CD4-positive, alpha-beta T cell treated with Interleukin-6 for 4 hours (primary cell): ENCODE measurements around the gene TSC22D3.
"Not testable (repeated sequence)": the region's sequence is repeated elsewhere in the genome, so short reads cannot be mapped to it uniquely, and the experiment has no call there.

Experiments used
- DNase-seq: peaks from one replicate; pipeline ENCODE4 v3.0.0-alpha.2; 2020; ENCODE audit warnings: mixed read lengths

The TSC22D3 gene

DNA sequence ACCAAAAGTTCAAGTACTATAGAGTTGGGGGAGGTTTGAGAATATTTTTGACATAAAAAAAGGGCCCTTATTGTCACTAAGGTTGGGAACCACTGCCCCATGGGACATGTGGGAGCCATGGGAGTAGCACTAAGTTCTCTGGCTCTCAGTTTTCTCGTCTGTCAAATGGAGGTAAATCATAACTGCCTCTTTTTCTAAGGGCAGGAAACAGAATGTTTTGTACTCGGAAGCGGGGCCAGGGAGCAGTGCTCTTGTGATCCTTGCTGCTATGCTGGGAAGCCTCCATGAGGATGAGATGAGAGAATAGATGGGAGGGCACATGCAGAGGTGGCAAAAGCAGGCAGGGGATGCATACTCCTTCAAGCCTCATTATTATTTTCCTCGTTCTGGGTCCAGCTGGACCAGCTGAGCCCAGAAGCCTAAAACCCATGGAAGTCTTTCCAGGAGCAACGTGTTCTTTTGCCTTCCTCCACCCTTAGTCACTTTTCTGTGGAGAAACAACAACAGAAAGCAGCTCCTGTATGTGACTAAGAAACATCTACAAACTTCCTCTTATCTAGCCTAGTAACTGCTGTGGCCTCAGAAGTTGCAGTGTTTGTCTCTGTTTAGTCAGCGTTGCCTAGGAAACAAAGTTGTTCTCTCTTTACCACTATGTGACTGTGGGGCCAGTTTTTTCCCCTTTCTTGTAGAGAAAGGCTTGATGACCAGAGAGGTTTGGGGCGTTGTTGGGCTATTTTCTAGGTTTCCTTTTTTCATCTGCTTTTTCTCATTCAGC, 64.8 kb downstream of the TSC22D3 start:
- DNase-seq: peak; percentile 67

DNA sequence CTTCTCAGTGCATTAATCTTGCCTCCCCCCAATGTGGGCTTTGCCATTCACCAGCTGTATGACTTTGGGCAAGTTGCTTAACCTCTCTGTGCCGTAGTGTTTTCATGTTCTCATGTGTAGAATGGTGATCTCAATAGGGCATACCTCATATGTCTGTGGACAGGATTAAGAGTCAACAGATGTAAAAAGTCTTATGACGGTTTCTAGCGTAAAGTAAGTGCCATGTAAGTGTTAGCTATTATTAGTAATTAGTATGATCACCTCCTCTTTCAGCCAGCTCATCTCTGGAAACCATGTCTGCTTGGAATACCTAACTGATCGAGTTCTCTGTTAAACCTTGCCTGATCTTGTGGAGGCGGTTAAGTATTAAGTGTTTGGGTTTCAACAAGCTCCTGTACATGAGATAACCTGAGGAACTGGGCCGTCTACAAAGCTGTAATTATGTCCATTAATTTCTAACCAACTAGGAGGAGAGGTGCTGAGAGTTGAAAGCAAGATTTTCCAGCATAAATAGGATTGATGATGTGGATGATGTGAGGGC, 66.3 kb downstream of the TSC22D3 start:
- DNase-seq: no peak

DNA sequence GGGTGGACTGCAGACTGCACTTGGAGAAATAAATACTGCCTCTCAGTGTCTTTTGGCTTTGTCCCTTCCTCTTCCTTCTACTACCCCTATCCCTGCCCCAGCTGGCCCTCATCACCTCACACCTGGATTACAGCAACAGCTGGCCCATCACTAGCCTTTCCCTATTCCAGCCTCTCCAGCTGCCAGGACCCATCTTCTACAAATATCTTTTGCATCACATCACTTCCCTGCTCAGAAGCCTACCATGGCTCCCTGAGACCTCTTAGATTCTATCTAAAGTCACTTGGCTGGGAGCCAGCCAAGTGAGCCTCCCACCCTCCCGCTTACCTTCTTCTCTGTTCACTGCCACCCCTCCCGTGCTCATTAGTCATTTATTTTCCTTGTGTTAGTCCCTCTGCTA, 66.8 kb downstream of the TSC22D3 start:
- no peak for DNase-seq

DNA sequence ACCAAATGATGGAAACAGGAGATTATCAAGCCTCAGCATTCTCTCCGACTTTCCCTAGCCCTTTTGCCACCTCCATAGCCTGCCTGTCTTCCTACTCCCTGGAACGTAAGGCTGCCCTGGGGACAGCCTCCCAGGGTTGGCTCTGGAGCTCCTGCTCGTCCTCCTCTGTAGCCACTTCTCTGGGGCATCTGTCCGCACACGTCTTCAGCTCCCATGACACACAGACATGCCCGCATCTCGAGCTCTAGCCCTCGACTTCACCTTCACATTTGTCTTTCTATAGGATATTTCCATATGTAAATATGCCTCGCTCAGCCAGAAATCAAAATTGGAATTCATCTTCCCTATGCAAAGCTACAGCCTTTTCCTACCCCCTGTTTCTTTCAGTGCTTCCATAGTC, 67.7 kb downstream of the TSC22D3 start:
- no peak for DNase-seq

DNA sequence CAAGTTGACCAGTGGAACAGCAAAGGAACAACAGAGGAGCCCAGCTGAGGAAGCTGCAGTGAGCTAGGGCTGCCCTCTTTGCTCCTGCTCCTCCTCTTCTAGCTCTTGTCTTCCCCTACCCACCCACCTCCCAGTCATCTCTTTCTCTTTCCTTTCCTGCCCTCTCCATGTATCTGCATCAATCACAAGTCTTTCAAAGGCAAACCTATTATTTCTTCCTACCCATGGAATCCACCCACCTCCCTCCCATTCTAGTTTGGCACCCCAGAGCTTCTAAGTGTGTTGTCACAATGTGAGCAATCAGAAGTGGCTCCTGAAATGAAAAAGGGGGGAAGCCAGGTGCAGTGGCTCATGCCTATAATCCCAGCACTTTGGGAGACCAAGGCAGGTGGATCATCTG, 69.3 kb downstream of the TSC22D3 start:
- DNase-seq: no peak

DNA sequence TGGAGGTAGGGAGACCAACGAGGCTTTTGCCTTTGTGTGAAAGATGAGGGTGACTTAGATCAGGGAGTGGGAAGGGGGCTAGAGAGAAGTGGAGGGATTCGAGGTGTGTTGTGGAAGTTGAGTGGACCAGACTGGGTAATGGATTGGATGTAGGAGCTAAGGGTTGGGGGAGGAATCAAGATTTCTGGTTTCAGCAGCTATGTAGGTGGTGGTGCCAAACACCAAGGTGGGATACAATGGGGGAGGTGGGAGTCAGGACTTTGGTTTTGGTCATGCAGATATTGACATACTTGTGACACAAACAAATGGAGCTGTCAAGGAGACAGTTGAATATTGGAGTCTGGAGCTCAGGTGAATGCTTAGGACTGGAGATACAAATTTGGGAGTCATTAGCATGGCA, 71.0 kb downstream of the TSC22D3 start:
- DNase-seq: no peak

- DNase-seq: no peak
Observed at GRCh38 chrX:107704181-107704580, 71.4 kb downstream of the TSC22D3 start.

GRCh38 chrX:107701493-107702121, 74.0 kb downstream of the TSC22D3 start:
- no peak for DNase-seq

GRCh38 chrX:107700790-107701189, 74.8 kb downstream of the TSC22D3 start:
- DNase-seq: no peak

GRCh38 chrX:107700317-107700774, 75.2 kb downstream of the TSC22D3 start:
- DNase-seq: no peak

DNA sequence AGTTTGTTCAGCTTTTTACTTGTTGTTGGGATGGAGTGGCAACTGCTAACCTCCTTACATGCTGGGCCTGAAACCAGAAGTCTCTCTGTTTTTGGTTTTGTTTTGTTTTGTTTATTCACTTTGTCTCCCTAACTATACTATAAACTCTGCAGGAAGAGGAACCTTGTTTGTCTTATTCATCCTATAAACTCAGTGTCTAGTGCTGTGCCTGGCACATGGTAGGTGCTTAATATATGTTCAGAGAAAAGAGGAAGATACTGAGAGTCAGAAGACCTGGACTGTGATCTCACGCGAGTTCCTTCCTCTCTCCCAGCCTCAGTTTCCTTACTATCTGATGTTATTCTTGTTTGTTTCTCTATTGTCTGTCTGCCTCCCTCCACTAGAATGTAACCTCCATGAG, 76.0 kb downstream of the TSC22D3 start:
- DNase-seq: no peak

DNA sequence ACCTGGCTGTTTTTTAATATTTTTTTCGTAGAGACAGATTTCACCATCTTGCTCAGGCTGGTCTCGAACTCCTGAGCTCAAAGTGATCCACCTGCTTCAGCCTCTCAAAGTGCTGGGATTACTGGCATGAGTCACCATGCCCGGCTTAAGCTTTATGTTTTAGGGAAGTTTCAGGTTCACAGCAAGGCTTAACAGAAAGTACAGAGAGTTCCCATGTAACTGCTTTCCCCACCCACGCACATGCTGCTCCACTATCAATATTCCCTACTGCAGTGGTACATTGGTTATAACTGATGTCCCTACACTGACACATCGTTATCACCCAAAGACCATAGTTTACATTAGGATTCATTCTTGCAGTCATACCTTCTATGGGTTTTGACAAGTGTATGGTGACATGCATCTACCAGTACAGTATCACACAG, 84.6 kb downstream of the TSC22D3 start:
- no peak for DNase-seq

DNA sequence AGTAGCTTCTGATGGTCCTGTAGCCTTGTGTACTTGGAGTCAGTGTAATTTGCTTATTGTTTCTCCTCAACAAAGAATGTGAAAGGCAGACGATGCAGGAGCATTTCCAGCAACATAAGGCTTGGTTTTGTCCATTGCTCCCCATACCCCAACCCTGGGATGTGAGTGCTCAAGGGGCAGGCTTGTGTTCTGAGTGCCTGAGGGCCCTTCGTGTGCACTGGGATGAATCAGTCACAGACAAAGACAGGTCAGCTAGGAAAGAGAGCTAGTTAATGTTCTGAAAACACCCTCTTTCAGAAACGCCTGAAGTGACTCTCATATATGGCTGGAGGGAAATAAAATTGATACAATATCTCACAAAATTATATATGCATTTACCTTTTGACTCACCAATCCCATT, 88.1 kb downstream of the TSC22D3 start:
- DNase-seq: no peak

DNA sequence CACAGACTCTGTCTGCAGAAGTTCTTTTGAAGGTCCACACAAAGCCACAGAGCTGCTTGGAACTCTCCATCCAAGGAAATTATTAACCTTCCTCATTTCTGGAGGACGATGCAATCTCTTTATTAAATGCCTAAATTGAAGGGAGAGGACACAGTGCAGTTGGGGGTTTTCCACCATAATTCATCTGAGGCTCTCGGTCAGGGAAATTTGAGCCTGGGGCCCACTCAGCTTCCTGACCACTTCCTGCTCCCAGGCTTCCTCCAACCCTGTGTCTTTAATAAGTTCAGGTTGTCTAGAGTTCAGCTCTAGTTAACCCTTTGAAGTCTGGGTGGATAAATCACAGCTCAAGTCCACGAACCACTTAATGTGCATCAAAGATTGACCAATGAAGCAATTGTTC, 88.8 kb downstream of the TSC22D3 start:
- DNase-seq: no peak

GRCh38 chrX:107686026-107686425, 89.6 kb downstream of the TSC22D3 start:
- no peak for DNase-seq

DNA sequence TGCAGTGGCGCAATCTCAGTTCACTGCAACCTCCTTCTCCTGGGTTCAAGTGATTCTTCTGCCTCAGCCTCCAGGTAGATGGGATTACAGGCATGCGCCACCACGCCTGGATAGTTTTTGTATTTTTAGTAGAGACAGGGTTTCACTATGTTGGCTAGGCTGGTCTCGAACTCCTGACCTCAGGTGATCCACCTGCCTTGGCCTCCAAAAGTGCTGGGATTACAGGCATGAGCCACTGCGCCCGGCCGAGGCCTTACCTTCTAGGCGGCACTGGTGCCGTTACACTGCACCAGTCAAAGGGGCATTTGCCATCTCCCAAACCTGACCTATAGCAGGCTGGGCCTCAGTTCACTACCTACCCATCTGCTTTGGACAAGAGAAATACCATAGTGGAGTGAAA, 90.0 kb downstream of the TSC22D3 start:
- not testable (repeated sequence) for DNase-seq

DNA sequence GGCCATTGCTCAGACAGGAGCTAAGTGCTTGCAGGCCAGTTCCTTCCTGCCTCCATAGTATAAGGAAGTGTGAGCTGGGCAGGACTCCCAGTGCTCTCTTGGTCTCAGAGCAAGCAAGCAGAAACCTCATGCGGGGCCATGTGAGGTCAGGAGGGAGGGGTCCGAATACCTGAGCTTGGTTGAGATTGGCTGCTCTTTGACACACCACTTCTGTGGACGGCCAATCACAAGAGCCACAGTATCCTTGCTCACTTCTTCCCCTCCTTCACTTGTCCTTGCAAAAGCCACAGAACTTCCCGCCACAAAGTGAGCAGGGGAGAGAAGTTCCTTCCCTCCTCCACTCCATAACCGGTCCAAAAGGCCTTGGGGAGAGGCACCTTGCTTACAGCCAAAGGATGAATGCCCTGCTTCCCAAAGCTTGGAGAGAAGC, 90.6 kb downstream of the TSC22D3 start:
- peak; percentile 28 for DNase-seq

- DNase-seq: no peak
Observed at GRCh38 chrX:107683931-107684330, 91.7 kb downstream of the TSC22D3 start.

DNA sequence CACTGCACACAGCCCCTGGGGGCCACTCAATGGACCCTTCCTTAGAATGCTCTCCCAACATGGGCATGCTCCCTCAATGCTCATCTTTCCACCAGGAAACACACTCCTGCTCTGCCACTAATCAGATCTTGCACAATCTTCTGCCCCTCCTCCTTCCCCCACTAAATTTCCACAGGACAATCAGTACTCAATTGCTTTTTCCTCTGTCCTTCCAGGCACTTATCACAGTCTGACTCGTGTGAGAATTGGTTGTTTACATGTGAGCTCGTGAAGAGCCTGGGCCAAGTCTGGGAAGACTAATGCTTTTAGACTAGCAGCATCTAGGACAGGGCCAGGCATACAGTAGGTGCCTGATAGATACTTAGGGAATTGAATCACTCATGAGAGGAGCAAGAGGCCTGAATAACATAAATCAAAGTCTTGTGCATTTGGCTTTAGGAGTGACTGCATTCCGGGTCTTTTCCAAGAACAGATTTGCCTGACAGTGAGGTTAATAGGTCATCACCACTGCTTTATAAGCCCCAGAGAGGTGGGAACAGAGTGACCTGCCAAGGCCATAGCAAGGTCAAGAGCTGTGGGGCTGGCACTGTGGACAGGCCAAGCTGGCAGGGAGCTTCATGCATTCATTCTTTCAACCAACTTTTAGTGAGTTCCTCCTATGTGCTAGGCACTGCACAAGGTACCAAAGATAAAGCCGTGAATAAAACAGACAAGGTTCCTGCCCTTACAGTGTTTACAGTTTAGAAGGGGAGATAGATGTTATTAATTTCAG, 92.3 kb downstream of the TSC22D3 start:
- DNase-seq: no peak

DNA sequence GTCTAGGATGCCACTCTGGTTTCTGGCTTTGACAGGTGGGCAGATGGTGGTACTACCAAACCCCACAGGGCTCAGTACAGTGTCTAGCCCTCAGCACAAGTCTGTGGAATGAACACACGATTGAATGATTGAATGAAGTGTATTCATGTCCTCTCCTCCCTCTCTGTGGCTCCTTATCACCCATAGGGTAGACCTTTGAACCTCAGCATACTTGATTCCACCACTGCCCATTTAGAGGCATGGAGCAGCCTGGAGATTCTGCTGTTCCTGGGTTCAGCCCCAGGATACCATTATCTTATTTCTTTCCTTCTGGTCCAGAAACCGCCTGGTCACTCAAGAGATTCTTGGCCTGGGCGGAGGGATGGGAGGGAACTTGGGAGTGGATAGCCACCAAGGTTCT, 93.3 kb downstream of the TSC22D3 start:
- DNase-seq: no peak

DNA sequence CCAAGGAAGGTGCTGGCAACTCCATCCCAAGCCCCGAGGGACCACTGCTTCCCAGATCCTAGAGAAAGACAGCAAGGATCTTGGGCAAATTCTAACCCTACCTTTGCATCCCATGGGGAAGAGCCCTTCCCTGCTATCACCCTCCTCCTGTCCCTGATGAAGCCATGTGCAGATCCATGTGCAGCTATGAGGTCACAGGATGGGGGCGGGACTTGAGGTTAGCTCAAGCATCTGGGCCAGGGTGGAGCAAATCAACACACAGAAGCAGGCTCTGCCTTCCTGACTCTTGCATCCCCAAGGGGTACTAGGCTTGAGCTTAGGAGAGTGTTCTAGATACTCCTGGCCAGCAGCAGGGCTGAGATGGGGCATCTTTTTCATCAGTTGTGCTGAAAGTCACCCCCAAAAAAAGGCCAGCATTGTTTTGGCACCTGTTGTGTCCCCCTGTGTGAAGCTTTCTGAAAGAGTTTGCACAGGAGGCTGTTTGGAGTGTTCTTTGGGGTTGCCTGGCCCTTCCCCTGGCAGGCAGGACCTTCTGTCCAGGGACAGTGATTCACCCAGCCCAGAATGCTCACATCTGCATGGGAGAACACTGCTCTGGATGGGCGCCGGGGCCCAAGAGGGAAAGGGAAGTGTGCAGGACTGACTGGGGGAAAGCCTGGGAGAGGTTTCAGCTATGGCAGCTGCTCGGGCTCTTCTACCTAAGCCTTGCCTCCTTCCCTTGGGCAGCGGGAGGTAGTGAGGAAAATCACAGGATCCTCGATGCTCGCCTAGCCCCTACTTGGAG, 96.4 kb downstream of the TSC22D3 start:
- peak; percentile 84 for DNase-seq

DNA sequence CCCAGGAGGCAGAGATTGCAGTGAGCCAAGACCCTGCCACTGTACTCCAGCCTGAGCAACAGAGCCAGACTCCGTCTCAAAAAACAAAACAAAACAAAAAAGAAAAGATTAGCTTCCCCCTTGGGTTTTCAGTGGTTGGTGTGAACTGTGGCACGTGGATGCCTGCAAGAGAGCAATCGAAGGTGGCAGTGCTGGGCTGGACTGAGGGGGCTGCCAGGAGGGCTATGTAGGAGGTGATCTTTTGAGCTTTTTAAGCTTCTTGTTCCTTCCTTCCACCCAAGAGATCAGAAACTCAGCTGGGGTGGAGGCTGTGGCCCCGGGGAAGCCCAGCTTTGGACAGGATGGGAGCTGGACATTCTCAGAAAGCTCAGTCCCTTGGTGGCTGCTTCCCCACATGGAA, 97.7 kb downstream of the TSC22D3 start:
- no peak for DNase-seq

GRCh38 chrX:107677501-107677901, 98.1 kb downstream of the TSC22D3 start:
- DNase-seq: no peak
